ENCODE results near the gene DIP2B.

DIP2B gene

GRCh38 chr12:50615145-50615906 is 110.5 kb downstream of the DIP2B start:
- no peak for DNase-seq

GRCh38 chr12:50615907-50616296 is 111.1 kb downstream of the DIP2B start:
- DNase-seq: no peak

- DNase-seq: no peak
Measured at GRCh38 chr12:50617657-50618056, 112.9 kb downstream of the DIP2B start.

- DNase-seq: no peak
Measured at GRCh38 chr12:50618864-50619609, 114.3 kb downstream of the DIP2B start.

- DNase-seq: no peak
Measured at GRCh38 chr12:50619610-50619958, 114.8 kb downstream of the DIP2B start.

GRCh38 chr12:50620109-50620977 is 115.6 kb downstream of the DIP2B start:
- DNase-seq: no peak

- no peak for DNase-seq
Measured at GRCh38 chr12:50620978-50621360, 116.2 kb downstream of the DIP2B start.

- no peak for DNase-seq
Measured at GRCh38 chr12:50621399-50622300, 116.9 kb downstream of the DIP2B start.

- DNase-seq: no peak
Measured at GRCh38 chr12:50625029-50625925, 120.5 kb downstream of the DIP2B start.

GRCh38 chr12:50626026-50626425 is 121.2 kb downstream of the DIP2B start:
- DNase-seq: no peak

- DNase-seq: no peak
Measured at GRCh38 chr12:50627491-50627890, 122.7 kb downstream of the DIP2B start.

GRCh38 chr12:50628394-50628793 is 123.6 kb downstream of the DIP2B start:
- no peak for DNase-seq

- no peak for DNase-seq
Measured at GRCh38 chr12:50633955-50634354, 129.2 kb downstream of the DIP2B start.

- no peak for DNase-seq
Measured at GRCh38 chr12:50634379-50634778, 129.6 kb downstream of the DIP2B start.

- no peak for DNase-seq
Measured at GRCh38 chr12:50635364-50635763, 130.6 kb downstream of the DIP2B start.

- no peak for DNase-seq
Measured at GRCh38 chr12:50635857-50636256, 131.1 kb downstream of the DIP2B start.

- no peak for DNase-seq
Measured at GRCh38 chr12:50636505-50636904, 131.7 kb downstream of the DIP2B start.

- no peak for DNase-seq
Measured at GRCh38 chr12:50637870-50638481, 133.2 kb downstream of the DIP2B start.

- no peak for DNase-seq
Measured at GRCh38 chr12:50638482-50638880, 133.7 kb downstream of the DIP2B start.

- DNase-seq: no peak
Measured at GRCh38 chr12:50639721-50640120, 134.9 kb downstream of the DIP2B start.

Data from activated T-cell treated with anti-CD3 and anti-CD28 coated beads, Interleukin-2, amount 50 U/mL, for 1 hour (primary cell).